AG20443 (cell line): ENCODE results near the gene ABL1.
"Not testable (repeated sequence)": the region's sequence is repeated elsewhere in the genome, so short reads cannot be mapped to it uniquely, and the experiment has no call there.

Experiments used
- DNase-seq: peaks from one replicate; pipeline ENCODE4 v3.0.0; 2012; ENCODE audit warnings: low spot score, mixed read lengths

The ABL1 gene

GRCh38 chr9:130834371-130835336 is at the start of gene ABL1:
Gene ABL1, plus strand, starts transcription at chr9:130835254. Its CDS starts 193 bp downstream, at chr9:130835447.
- DNase-seq = peak; percentile 87

DNA sequence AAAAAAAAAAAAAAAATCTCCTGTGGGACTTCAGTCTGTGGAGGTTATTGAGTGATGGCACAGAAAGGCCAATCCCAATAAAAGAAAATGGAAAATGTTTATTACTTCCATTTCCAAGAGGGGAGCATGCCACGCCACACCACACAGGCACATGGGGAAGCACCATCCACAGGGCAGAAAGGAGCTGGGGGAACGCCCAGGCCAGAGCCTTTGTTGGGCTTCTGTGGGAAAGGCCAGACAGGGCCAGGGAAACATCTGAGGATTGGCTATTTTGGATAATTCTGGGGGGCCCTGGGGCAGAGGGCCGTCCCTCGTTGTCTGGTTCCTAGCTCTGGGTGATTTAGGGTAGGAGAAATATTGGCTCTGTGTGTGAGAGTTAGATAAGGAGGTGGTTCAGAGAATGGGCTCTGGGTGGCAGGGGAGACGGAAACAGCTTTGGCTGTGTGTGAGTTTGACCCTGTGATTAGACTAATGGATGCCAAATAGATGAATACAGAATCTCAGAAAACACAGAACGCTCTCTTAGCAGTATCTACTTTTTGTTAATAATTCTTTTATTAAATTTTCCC is 49.0 kb upstream of the ABL1 start:
- no peak for DNase-seq

- no peak for DNase-seq
Measured at GRCh38 chr9:130786526-130786925, 48.5 kb upstream of the ABL1 start.

DNA sequence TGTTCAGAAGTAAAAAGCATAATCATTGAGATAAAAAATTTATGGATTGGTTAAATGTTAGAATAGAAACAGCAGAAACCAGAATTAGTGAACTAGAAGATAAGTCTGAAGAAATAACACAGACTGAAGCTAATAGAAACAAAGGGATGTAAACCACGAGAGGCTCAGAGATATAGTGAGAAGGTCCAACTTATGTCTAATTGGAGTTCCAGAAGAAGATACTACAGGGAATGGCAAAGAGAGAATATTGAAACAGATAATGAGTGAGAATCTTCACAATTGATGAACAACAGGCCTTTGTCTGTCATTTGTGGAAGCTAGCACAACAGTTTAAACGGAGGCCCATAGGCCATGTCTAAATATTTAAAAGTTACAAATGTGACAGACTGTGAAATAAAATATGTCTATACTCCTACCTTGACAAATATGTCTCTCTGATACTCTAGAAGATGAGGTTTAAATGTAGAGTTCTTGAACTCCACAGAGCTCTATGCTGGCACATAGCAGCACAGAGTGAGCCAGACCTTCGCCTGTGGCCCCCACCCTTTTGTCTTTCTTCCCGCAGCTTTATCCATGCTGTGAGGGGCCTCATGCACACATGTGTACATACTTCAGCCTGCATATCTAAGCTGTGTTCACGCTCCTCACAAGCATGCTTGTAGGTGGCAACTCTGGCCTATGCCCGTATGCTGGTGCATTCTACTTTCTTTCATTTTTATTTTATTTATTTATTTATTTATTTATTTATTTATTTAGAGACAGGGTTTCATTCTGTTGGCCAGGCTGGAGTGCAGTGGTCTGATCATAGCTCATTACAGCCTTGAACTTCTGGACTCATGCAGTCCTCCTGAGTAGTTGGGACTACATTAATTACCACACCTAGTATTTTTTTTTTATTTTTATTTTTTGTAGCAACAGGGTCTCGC is 45.0 kb upstream of the ABL1 start:
- no peak for DNase-seq

DNA sequence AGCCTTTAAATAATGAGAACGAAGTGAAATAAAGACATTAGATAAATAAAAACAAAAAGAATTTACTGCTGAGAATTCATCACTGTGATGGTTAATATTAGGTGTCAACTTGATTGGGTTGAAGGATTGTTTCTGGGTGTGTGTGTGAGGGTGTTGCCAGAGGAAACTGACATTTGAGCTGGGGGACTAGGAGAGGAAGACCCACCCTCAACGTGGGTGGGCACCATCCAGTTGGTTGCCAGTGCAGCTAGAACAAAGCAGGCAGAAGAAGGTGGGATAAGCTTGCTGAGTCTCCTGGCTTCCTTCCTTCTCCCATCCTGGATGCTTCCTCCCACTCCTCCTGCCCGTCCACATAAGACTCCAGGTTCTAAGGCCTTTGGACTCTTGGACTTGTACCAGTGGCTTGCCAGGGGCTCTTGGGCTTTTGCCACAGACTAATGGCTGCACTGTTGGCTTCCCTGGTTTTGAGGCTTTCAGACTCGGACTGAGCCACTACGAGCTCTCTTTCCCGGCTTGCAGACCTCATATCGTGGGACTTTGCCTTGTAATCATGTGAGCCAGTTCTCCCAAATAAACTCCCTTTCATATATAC is 43.7 kb upstream of the ABL1 start:
- DNase-seq = no peak

GRCh38 chr9:130793589-130793988 is 41.5 kb upstream of the ABL1 start:
- no peak for DNase-seq

- not testable (repeated sequence) for DNase-seq
Measured at GRCh38 chr9:130794021-130794420, 41.0 kb upstream of the ABL1 start.

DNA sequence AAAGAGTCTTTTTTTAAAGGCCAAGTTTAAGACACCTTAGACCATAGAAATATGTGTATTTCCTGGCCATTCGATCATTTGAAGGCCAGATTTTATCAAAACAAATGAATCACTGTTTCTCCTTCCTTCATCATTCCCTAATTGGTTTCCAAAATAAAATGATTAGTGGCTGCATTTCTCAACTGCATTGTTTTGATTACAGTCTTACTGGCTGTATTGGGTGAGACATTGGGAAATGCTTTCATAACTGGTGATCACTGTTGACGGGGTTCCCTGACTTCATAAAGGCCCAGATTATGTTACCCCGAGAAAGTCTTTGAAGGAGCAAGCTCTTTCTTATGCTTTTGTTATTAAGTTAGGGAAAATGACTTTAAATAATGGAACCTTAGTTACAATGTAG is 40.6 kb upstream of the ABL1 start:
- peak; percentile 57 for DNase-seq

- DNase-seq = peak; percentile 11
Measured at GRCh38 chr9:130794923-130795495, 40.0 kb upstream of the ABL1 start.

GRCh38 chr9:130803116-130803515 is 31.9 kb upstream of the ABL1 start:
- DNase-seq = not testable (repeated sequence)

GRCh38 chr9:130805510-130806326 is 29.3 kb upstream of the ABL1 start:
- no peak for DNase-seq

DNA sequence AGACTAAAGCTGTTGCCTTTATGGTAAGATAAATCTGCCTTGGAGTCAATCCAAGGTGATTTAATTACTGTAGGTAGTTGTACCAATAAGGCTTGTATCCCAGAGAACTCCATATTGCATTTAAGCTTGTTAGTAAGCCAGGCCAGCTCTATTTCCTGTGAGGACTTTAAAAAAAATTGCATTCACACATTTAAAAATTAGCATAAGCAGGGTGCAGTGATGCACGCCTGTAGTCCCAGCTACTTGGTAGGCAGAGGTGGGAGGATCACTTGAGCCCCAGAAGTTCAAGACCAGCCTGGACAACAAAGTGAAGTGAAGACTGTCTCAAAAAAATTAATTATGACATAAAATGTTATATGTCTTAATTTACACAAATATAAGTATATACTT is 28.7 kb upstream of the ABL1 start:
- DNase-seq = no peak

DNA sequence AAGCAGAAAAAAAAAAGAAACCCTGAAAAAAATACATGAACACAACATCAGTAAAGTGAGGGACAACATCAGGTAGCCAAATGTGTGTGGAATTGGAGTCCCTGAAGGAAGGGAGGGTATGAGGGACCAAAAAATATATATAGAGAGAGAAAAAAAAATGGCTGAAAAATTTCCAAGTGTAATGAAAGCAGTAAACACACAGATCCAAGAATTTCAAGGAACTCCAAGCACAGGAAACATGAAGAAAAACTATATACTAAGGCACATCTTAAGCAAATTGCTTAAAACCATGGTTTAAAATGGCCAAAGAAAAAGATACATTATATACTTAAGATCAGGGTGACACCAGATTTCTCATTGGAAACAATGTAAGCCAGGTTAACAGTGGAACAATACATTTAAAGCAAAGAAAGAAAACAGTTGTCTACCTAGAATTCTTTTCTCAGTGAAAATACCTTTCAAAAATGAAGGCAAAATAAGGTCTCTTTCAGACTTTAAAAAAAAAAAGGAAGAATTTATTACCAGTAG is 24.4 kb upstream of the ABL1 start:
- DNase-seq = no peak

DNA sequence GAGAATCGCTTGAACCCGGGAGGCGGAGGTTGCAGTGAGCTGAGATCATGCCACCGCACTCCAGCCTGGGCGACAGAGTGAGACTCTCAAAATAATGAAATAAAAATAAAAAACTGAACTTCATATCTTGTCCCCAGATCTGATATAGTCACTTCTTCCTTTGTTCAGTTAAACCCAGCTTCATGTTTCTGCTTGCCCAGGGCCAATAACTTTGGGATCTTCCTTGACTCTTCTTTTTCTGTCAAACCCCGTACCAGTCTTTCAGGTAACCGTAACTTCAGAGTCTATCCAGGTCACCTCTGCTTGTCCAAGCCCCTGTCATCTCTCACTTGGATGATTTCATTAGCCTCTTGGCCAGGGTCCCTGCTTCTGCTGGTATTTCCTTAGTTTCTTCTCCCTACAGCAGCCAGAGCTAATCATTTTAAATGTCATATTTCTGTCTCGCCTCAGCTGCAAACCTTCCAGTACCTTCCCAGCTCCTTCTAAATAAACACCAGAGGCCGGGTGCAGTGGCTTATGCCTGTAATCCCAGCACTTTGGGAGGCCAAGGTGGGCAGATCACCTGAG is 19.7 kb upstream of the ABL1 start:
- no peak for DNase-seq

- no peak for DNase-seq
Measured at GRCh38 chr9:130817914-130818313, 17.1 kb upstream of the ABL1 start.

DNA sequence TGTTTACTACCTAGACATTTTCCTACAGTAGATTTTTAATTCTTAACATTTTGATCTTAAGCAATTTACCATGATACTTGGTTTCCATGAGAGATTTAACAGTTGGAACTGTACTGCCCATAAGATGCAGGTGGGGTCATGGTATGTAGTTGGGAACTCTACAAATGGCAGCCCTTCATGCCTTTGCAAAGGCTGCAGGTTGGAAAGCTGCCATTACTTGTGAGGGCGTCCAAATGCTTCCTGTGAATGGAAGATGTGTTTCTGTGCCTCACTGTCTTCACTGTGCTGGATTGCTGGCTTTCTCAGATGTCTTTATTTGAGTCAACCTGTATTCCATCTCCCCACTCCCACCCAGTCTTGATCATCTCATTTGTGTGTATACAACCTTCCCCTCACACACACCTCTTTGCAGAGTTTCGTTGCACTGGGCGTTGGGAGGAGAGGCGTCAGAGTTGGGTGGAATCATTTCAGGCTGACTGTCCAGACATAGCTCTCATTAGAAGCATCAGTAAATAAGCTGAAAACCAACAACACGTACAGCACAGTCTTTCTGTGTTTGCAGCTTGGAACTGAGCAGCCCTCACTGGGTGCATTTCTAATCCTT is 14.8 kb upstream of the ABL1 start:
- no peak for DNase-seq

DNA sequence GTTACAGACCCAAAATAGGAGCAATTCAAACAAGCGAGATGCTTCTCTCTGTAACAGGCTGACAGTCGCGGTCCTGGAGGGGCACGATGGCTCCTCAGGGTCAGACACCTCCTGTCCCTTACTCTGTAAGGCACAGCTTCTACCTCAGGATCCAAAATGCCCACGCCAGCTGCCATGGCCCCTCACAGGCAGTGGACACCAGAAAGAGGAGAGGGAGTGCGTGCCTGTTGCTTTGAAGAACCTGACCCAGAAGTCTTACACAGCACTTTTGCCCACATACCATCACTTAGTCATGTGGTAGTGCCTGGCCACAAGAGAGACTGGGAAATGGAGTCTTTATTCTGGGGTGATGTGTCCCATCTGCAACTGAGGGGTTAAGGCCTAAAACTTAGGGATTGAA is 11.6 kb upstream of the ABL1 start:
- peak; percentile 43 for DNase-seq

DNA sequence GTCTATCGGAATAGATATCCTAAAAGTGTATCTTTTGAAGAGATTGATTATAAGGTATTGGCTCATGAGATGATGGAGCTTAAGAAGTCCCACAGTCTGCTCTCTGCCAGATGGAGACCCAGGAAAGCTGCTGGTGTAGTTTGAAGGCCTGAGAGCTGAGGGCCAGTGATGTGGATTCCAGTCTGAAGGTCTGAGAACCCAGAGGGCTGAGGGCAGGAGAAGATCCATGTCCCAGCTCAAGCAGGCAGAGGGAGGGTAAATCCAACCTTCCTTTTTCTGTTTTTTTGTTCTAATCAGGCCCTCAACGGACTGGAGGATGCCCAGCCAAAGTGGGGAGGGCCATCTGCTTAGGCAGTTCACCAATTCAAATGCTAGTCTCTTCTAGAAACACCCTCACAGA is 11.0 kb upstream of the ABL1 start:
- no peak for DNase-seq

DNA sequence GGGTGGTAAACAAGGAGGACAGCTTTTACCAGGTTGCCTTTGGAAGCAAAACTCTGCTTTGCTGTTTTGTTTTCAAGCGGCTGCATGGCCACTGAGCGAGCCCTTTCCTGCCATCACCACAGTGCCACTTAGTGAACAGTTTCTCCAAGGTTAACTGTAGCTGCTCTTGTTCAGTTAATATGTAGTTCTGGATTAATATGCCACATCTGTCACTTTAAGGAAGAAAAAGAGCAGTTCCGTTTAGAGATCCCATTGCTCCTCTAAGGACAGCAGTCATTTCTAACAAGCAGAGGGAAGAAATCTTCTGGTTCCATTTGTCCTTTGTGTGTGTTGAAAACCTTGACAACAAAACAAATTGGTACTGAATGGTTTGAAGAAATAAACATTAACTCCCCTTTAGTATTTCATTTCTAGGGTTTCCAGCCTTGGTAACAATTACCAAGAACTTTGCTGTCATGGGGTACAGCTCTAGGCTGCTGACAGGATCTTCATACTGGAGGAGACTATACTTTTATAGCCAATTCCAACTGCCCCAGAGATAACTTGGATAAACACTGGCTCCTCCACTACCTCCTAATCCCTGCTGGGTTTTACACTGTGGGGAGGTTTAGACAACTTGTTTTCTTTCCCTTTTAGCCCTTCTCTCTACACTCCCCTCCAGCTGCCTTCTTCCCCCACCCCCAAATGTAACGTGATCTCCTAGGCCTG is 10.3 kb upstream of the ABL1 start:
- peak; percentile 62 for DNase-seq
